GM18868 (cell line): ENCODE data around the gene UMODL1.
"Not testable (repeated sequence)": the region's sequence is repeated elsewhere in the genome, so short reads cannot be mapped to it uniquely, and the experiment has no call there.

Experiments used
- ATAC-seq: cut with Tn5 transposase; IDR thresholded peaks from one replicate; pipeline ENCODE4 v1.9.1; 2021; ENCODE audit warnings: mild to moderate bottlenecking, moderate library complexity; ENCODE audit not compliant: unreplicated experiment

The UMODL1 gene

GRCh38 chr21:42059141-42059540 lies 12.0 kb upstream of the UMODL1 start:
- ATAC-seq, result no peak

GRCh38 chr21:42059721-42060120 lies 11.4 kb upstream of the UMODL1 start:
- ATAC-seq, result no peak

- ATAC-seq, result no peak
These were observed 11.0 kb upstream of the UMODL1 start for GRCh38 chr21:42060166-42060565.

- peak; percentile 60 for ATAC-seq
These were observed 9.7 kb upstream of the UMODL1 start for GRCh38 chr21:42061195-42061985.

- no peak for ATAC-seq
These were observed 9.2 kb upstream of the UMODL1 start for GRCh38 chr21:42061986-42062235.

- peak; percentile 57 for ATAC-seq
These were observed 8.7 kb upstream of the UMODL1 start for GRCh38 chr21:42062236-42063022.

- ATAC-seq, result no peak
These were observed 7.9 kb upstream of the UMODL1 start for GRCh38 chr21:42063191-42063570.

GRCh38 chr21:42063571-42064521 lies 7.3 kb upstream of the UMODL1 start:
- ATAC-seq, result no peak

GRCh38 chr21:42066521-42066920 lies 4.6 kb upstream of the UMODL1 start:
- ATAC-seq, result no peak

GRCh38 chr21:42067531-42068255 lies 3.4 kb upstream of the UMODL1 start:
- ATAC-seq, result no peak

- no peak for ATAC-seq
These were observed 2.9 kb upstream of the UMODL1 start for GRCh38 chr21:42068256-42068545.

- no peak for ATAC-seq
These were observed 2.5 kb upstream of the UMODL1 start for GRCh38 chr21:42068592-42068991.

- ATAC-seq, result no peak
These were observed 1.8 kb upstream of the UMODL1 start for GRCh38 chr21:42069327-42069726.

- ATAC-seq, result no peak
These were observed 1.3 kb upstream of the UMODL1 start for GRCh38 chr21:42069843-42070242.

- no peak for ATAC-seq
These were observed 2.3 kb downstream of the UMODL1 start for GRCh38 chr21:42073145-42074099.

- no peak for ATAC-seq
These were observed 4.8 kb downstream of the UMODL1 start for GRCh38 chr21:42075686-42076471.

GRCh38 chr21:42077685-42078238 lies 6.6 kb downstream of the UMODL1 start:
- ATAC-seq, result peak; percentile 78

GRCh38 chr21:42078247-42079007 lies 7.3 kb downstream of the UMODL1 start:
- ATAC-seq, result not testable (repeated sequence)
